ENCODE measurements around the gene S100A5.

Gene S100A5

GRCh38 chr1:153509729-153510354 lies 30.9 kb downstream of the S100A5 start:
- H3K9me3 ChIP-seq: no peaks in the 10 kb centered on the region
- DNase-seq (ENCODE audit: low spot score in 2 of 2): peak; percentile 44 to 85
- no peak overlapping the region for H3K4me3 ChIP-seq
- H3K4me1 ChIP-seq: no peaks in the 10 kb centered on the region; the same call in 1 of the 2 replicates
- no peaks in the 10 kb centered on the region for H3K27me3 ChIP-seq (ENCODE audit: low read depth)
- no peaks in the 10 kb centered on the region for H3K36me3 ChIP-seq (replicated peaks)
- in situ Hi-C loops (cut with MboI; ENCODE audit: low sequenced_read_pairs): loop anchor here (10.0 kb wide), 3 partner anchors 55 to 475 kb away; partner anchors contain the start of genes RAB13 and S100A2

- Histone ChIP-seq H3K27me3 (ENCODE audit: low read depth) (no peaks in the 10 kb centered on the region), H3K36me3 (replicated peaks) (no peaks in the 10 kb centered on the region), H3K4me1 (no peaks in the 10 kb centered on the region; the same call in 1 of the 2 replicates), H3K9me3 (no peaks in the 10 kb centered on the region), H3K4me3 (no peak overlapping the region)
- in situ Hi-C loops (cut with MboI; ENCODE audit: low sequenced_read_pairs): loop anchor here (10.0 kb wide), 2 partner anchors 236 to 476 kb away; partner anchors contain the start of gene RAB13
- DNase-seq (ENCODE audit: low spot score in 2 of 2): no peak
Observed at GRCh38 chr1:153509036-153509435, 31.7 kb downstream of the S100A5 start.

GRCh38 chr1:153507926-153508583 lies 32.7 kb downstream of the S100A5 start:
- H3K4me1 ChIP-seq: no peaks in the 10 kb centered on the region; the same call in none of the 2 replicates
- DNase-seq (ENCODE audit: low spot score in 2 of 2): no peak
- no peaks in the 10 kb centered on the region for H3K27me3 ChIP-seq (ENCODE audit: low read depth)
- H3K36me3 ChIP-seq (replicated peaks): no peaks in the 10 kb centered on the region
- in situ Hi-C loops (cut with MboI; ENCODE audit: low sequenced_read_pairs): loop anchor here (10.0 kb wide), 2 partner anchors 237 to 477 kb away; partner anchors contain the start of gene RAB13
- no peak overlapping the region for H3K4me3 ChIP-seq
- H3K9me3 ChIP-seq: no peaks in the 10 kb centered on the region

- Histone ChIP-seq H3K4me1 (no peaks in the 10 kb centered on the region; the same call in none of the 2 replicates), H3K36me3 (replicated peaks) (no peaks in the 10 kb centered on the region), H3K27me3 (ENCODE audit: low read depth) (no peaks in the 10 kb centered on the region), H3K9me3 (no peaks in the 10 kb centered on the region), H3K4me3 (no peak overlapping the region)
- no peak for DNase-seq (ENCODE audit: low spot score in 2 of 2)
- in situ Hi-C loops (cut with MboI; ENCODE audit: low sequenced_read_pairs): loop anchor here (10.0 kb wide), 2 partner anchors 238 to 478 kb away; partner anchors contain the start of gene RAB13
Observed at GRCh38 chr1:153506831-153507413, 33.8 kb downstream of the S100A5 start.

DNA sequence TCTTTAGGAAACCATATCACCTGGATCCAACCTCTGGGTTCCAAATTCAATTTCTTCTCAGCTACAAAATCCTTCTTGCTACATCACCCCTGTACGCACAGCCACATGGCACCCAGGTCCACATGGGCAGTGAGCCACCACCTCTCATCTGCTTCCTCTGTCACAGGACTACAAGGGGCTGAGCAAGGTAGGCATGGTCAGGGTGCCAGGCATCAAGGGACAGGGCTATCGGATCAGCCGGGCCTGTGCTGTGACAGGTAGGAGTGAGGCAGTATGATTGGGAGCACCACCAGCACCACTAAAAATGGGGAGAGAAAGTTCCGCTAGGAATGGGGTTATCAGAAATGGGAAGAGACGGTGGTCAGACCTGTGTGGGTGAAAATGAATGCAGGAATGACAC lies 34.3 kb downstream of the S100A5 start:
- Histone ChIP-seq H3K27me3 (ENCODE audit: low read depth) (no peaks in the 10 kb centered on the region), H3K4me3 (no peak overlapping the region), H3K36me3 (replicated peaks) (no peaks in the 10 kb centered on the region), H3K9me3 (no peaks in the 10 kb centered on the region), H3K4me1 (no peaks in the 10 kb centered on the region; the same call in none of the 2 replicates)
- DNase-seq (ENCODE audit: low spot score in 2 of 2): no peak
- in situ Hi-C loops (cut with MboI; ENCODE audit: low sequenced_read_pairs): loop anchor here (10.0 kb wide), 2 partner anchors 238 to 478 kb away; partner anchors contain the start of gene RAB13

DNA sequence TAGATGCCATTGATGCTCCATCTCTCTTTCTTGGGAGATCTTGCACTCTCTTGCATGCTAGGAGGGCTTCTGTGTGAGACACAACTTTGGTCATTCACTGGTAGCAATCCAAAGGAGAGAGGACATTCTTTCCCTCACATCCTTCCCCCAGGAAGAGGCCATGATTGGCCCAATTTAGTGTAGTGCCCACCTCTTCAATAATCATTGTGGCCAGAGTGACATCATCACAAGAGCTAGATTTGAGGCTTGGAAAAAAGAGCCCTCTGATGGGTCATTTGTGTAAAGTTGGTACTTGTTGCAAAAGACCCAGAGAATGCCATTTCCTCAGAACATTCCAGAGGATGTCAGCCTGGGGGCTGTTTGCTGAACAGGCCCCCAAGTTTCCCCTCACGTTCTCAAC lies 35.2 kb downstream of the S100A5 start:
- H3K27me3 ChIP-seq (ENCODE audit: low read depth): no peaks in the 10 kb centered on the region
- no peaks in the 10 kb centered on the region for H3K9me3 ChIP-seq
- no peaks in the 10 kb centered on the region for H3K36me3 ChIP-seq (replicated peaks)
- in situ Hi-C loops (cut with MboI; ENCODE audit: low sequenced_read_pairs): loop anchor here (10.0 kb wide), 2 partner anchors 239 to 479 kb away; partner anchors contain the start of gene RAB13
- H3K4me3 ChIP-seq: no peak overlapping the region
- DNase-seq (ENCODE audit: low spot score in 2 of 2): no peak
- H3K4me1 ChIP-seq: no peaks in the 10 kb centered on the region; the same call in 1 of the 2 replicates

DNA sequence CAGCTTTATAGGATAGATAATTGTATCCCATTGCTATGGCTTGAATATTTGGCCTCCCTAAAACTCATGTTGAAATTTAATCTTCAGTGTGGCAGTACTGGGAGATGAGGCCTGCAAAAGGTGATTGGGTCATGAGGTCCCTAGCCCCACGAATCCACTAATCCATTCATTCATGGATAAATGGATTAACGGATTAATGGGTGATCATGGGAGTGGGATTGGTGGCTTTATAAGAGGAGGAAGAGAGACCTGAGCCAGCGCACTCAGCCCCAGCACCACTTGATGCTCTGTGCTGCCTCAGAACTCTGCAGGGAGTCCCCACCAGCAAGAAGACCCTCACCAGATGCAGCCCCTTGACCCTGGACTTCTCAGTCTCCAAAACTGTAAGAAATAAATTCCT lies 37.0 kb downstream of the S100A5 start:
- no peaks in the 10 kb centered on the region; the same call in 1 of the 2 replicates for H3K4me1 ChIP-seq
- H3K27me3 ChIP-seq (ENCODE audit: low read depth): peaks cover 13% of the 10 kb centered on the region
- no peaks in the 10 kb centered on the region for H3K9me3 ChIP-seq
- no peak for DNase-seq (ENCODE audit: low spot score in 2 of 2)
- no peaks in the 10 kb centered on the region for H3K36me3 ChIP-seq (replicated peaks)
- in situ Hi-C loops (cut with MboI; ENCODE audit: low sequenced_read_pairs): loop anchor here (5.0 to 10.0 kb wide), 3 partner anchors 146 to 481 kb away; partner anchors contain the start of genes RAB13 and S100A9
- H3K4me3 ChIP-seq: no peak overlapping the region

GRCh38 chr1:153498746-153499145 lies 42.0 kb downstream of the S100A5 start:
- Histone ChIP-seq H3K9me3 (no peaks in the 10 kb centered on the region), H3K4me3 (no peak overlapping the region), H3K27me3 (ENCODE audit: low read depth) (peaks cover 18% of the 10 kb centered on the region), H3K36me3 (replicated peaks) (no peaks in the 10 kb centered on the region), H3K4me1 (peaks cover 4% of the 10 kb centered on the region)
- in situ Hi-C loops (cut with MboI; ENCODE audit: low sequenced_read_pairs): no loop called here
- DNase-seq (ENCODE audit: low spot score in 2 of 2): no peak

DNA sequence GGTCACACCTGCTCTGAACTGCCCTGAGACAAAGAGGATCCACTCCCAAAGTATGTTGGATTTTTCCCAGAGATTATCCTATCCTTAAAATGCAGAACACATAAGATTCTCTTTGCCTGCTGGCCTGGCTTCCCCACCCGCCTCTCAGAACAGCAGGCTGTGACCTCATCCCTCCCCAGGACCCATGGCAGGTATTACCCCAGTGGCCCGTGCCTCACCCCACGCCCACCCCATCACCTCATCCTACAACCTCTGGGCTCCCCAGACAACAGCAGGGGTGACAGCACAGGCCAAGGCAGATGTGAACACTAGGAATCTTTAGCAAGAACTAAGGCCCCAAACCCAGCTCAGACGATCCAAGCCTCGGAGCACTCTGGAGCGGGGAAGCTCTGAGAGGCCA lies 45.2 kb downstream of the S100A5 start:
- H3K9me3 ChIP-seq: no peaks in the 10 kb centered on the region
- H3K4me1 ChIP-seq: peaks cover 4% of the 10 kb centered on the region; the same call in 1 of the 2 replicates
- in situ Hi-C loops (cut with MboI; ENCODE audit: low sequenced_read_pairs): no loop called here
- H3K36me3 ChIP-seq (replicated peaks): no peaks in the 10 kb centered on the region
- H3K4me3 ChIP-seq: no peak overlapping the region
- H3K27me3 ChIP-seq (ENCODE audit: low read depth): peaks cover 18% of the 10 kb centered on the region
- no peak for DNase-seq (ENCODE audit: low spot score in 2 of 2)

DNA sequence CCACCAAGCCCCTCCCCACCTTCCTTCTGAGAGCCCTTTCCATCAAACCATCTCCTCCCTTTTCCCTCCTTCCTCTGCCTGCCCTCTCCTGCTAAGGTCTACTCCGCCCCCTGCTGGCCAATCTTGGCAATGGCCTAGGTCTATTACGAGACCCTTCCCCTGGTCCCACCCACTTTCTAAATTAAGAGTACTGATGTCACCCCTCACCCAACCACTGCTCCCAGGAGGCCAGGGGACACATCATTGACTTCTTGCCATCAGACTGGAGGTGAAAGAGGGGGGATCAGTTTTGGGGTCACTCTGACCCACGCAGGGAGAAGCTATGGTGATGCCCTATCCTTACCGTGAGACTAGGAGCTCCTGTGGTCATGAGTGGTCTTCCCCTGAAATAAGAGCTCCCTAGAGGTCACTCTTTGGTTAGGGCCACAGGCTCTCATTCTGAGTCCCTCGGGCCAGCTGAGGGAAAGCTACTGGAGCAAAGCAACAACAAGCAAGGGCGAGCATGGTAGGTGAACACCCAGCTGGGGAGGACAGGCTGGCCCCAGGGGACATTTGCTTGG lies 45.7 kb downstream of the S100A5 start:
- peaks cover 4% of the 10 kb centered on the region; the same call in 1 of the 2 replicates for H3K4me1 ChIP-seq
- peaks cover 16% of the 10 kb centered on the region for H3K27me3 ChIP-seq (ENCODE audit: low read depth)
- H3K9me3 ChIP-seq: no peaks in the 10 kb centered on the region
- DNase-seq (ENCODE audit: low spot score in 2 of 2): peak; percentile 53 to 94
- H3K4me3 ChIP-seq: no peak overlapping the region
- in situ Hi-C loops (cut with MboI; ENCODE audit: low sequenced_read_pairs): no loop called here
- H3K36me3 ChIP-seq (replicated peaks): no peaks in the 10 kb centered on the region

DNA sequence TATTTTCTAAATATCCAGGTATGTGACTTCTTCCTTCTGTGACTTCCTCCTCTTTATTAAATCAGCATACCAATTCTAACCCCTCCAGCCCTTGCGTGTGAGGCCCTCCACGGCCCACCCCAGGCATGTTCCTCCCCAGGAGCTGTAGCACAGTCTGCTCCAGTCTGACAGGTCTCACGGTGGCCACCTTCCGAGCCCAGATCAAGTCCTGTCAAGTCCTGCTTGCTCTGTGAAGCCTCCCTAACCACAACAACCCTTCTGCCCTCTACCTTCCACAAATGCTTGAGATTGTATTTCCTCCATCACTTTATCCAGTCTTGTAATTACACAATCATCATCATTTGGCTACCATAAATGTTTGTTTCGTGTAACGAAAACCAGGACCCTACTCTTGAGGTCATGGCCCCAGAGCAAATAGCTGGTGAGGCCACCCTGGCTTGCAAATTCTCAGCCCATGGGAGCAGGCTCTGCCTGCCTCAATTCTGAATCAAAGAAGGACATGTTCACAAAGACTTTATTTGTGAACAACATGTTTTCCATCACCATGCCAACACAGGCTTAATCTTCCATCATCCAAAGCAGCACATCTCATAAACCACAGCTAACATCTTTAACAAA lies 47.3 kb downstream of the S100A5 start:
- H3K36me3 ChIP-seq (replicated peaks): no peaks in the 10 kb centered on the region
- in situ Hi-C loops (cut with MboI; ENCODE audit: low sequenced_read_pairs): no loop called here
- no peak for DNase-seq (ENCODE audit: low spot score in 2 of 2)
- H3K4me3 ChIP-seq: no peak overlapping the region
- no peaks in the 10 kb centered on the region for H3K9me3 ChIP-seq
- peaks cover 4% of the 10 kb centered on the region; the same call in 1 of the 2 replicates for H3K4me1 ChIP-seq
- H3K27me3 ChIP-seq (ENCODE audit: low read depth): peaks cover 6% of the 10 kb centered on the region; the same call in 1 of the 2 replicates

DNA sequence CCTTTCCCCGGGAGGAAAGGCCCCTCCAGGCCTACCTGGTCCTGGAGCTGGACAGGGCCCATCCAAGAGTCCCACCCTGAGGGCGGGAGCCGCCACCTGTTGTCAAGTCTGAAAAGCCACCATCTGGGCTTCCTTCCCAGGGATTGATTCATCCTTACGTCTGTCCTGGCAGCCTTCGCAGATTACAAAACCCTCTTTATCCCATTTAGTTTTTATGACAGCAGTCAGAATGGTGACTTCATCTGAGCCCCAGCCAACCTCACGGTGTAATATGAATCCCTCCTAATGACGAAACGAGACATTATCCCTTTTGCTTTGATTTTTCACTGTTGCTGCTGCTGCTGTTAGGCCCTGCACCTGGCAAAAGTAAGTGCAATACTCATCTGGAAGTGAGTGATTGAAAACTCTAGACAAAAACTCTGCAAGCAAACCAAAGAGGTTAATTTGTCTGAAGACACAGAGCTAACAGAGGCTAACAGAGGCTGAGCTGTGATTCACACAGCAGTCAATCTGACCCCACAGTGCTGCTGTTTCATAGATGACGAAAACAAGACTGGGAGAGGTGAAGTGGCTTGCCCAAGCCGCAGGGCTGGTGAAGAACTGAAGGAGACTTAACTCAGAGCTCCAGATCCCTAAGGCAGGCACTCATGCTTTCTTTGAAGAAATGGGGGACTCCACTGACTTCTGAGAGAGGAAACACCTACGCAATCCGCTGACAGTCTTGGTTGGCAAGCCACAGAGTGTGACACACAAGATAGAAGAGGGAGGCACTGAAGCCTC lies 50.3 kb downstream of the S100A5 start:
- H3K9me3 ChIP-seq: no peaks in the 10 kb centered on the region
- in situ Hi-C loops (cut with MboI; ENCODE audit: low sequenced_read_pairs): no loop called here
- peaks cover 4% of the 10 kb centered on the region; the same call in 1 of the 2 replicates for H3K27me3 ChIP-seq (ENCODE audit: low read depth)
- no peaks in the 10 kb centered on the region for H3K4me1 ChIP-seq
- no peak for DNase-seq (ENCODE audit: low spot score in 2 of 2)
- H3K4me3 ChIP-seq: no peak overlapping the region
- H3K36me3 ChIP-seq (replicated peaks): no peaks in the 10 kb centered on the region
